Measurements from ENCODE around the gene ZFPM1.

ZFPM1 gene

GRCh38 chr16:88548985-88549384, 95.9 kb downstream of the ZFPM1 start:
- DNase-seq = no peak

- DNase-seq = no peak
Measured at GRCh38 chr16:88549671-88550245, 96.7 kb downstream of the ZFPM1 start.

GRCh38 chr16:88550246-88550661, 97.2 kb downstream of the ZFPM1 start:
- DNase-seq = no peak

- no peak for DNase-seq
Measured at GRCh38 chr16:88552166-88552565, 99.1 kb downstream of the ZFPM1 start.

- no peak for DNase-seq
Measured at GRCh38 chr16:88552815-88553214, 99.7 kb downstream of the ZFPM1 start.

GRCh38 chr16:88553739-88554138, 100.7 kb downstream of the ZFPM1 start:
- no peak for DNase-seq

- DNase-seq = no peak
Measured at GRCh38 chr16:88554711-88555264, 101.7 kb downstream of the ZFPM1 start.

GRCh38 chr16:88556294-88556988, 103.4 kb downstream of the ZFPM1 start:
- DNase-seq = no peak

GRCh38 chr16:88558457-88559442, 105.7 kb downstream of the ZFPM1 start:
- peak in 1 of 2 experiments; percentile 6 for DNase-seq

- no peak for DNase-seq
Measured at GRCh38 chr16:88560714-88561484, 107.8 kb downstream of the ZFPM1 start.

- peak in 1 of 2 experiments; percentile 39 for DNase-seq
Measured at GRCh38 chr16:88561485-88562359, 108.6 kb downstream of the ZFPM1 start.

- DNase-seq = no peak
Measured at GRCh38 chr16:88566158-88566557, 113.1 kb downstream of the ZFPM1 start.

- no peak for DNase-seq
Measured at GRCh38 chr16:88568710-88569613, 115.9 kb downstream of the ZFPM1 start.

- no peak for DNase-seq
Measured at GRCh38 chr16:88569614-88569984, 116.5 kb downstream of the ZFPM1 start.

GRCh38 chr16:88569985-88570690, 117.1 kb downstream of the ZFPM1 start, which contains the start of gene ZC3H18:
TSS of gene ZC3H18 (plus strand) at chr16:88570403. CDS start at chr16:88577124, 6,721 bp downstream.
- peak; percentile 70 to 92 for DNase-seq

- DNase-seq = no peak
Measured at GRCh38 chr16:88570691-88571092, 117.6 kb downstream of the ZFPM1 start.

GRCh38 chr16:88575251-88575650, 122.2 kb downstream of the ZFPM1 start:
- DNase-seq = no peak

- no peak for DNase-seq
Measured at GRCh38 chr16:88576307-88576706, 123.2 kb downstream of the ZFPM1 start.

- no peak for DNase-seq
Measured at GRCh38 chr16:88577166-88577565, 124.1 kb downstream of the ZFPM1 start.
